Fibroblast of the aortic adventitia (primary cell): Measurements from ENCODE around the gene DAP. TPM values are rescaled to one million over a fixed set of nuclear protein-coding genes. Genes with fewer than 3 reads are reported as not detected.
"Not testable (repeated sequence)": the region's sequence is repeated elsewhere in the genome, so short reads cannot be mapped to it uniquely, and the experiment has no call there.

ENCODE experiments used
- DNase-seq: peaks from one replicate; pipeline ENCODE4 v3.0.0-alpha.2; 2010; ENCODE audit warnings: low read depth
- H3K4me3 ChIP-seq: 2 replicates; pipeline ENCODE4 v1.5.1; 2011; ENCODE audit warnings: low read depth, mild to moderate bottlenecking, control low read depth, low read length, moderate library complexity
- CTCF ChIP-seq: IDR thresholded peaks from 2 replicates; pipeline ENCODE4 v1.5.1; 2011; ENCODE audit warnings: mild to moderate bottlenecking, low read length, control low read depth, inconsistent platforms; ENCODE audit not compliant: insufficient read depth
- total RNA-seq: library from RNA; depleted of rRNA; stranded (reverse); fragments of >200 nt; gene quantifications from 2 replicates; pipeline ENCODE4 v1.2.3, GENCODE V29; 2012; ENCODE audit warnings: low replicate concordance

DAP gene
- total RNA-seq, 1 donor: 49.3 TPM

DNA sequence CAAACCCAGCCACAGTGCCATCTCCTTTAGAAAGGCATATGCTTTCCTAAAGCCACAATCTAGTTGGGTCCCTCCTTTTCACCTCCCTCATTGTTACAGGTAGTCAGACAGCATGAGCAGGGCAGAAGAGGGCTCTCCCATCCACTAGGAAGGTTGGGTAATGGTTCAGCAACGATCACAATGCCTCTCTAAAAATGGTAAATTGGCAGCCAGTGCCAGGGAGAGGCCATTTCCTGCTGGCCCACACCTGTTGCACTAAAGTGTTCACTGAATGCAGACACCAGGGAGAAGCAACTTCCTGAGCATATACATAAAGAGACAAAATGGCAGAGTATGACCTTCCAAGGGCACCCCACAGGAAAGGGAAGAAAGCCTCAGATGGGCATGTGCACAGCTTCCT, 31.3 kb upstream of the DAP start:
- no peak overlapping the region for H3K4me3 ChIP-seq
- no peak for TF ChIP-seq CTCF
- DNase-seq: no peak

GRCh38 chr5:10789726-10790125, 28.7 kb upstream of the DAP start:
- peak; percentile 2 for DNase-seq
- TF ChIP-seq CTCF: no peak
- no peak overlapping the region for H3K4me3 ChIP-seq

DNA sequence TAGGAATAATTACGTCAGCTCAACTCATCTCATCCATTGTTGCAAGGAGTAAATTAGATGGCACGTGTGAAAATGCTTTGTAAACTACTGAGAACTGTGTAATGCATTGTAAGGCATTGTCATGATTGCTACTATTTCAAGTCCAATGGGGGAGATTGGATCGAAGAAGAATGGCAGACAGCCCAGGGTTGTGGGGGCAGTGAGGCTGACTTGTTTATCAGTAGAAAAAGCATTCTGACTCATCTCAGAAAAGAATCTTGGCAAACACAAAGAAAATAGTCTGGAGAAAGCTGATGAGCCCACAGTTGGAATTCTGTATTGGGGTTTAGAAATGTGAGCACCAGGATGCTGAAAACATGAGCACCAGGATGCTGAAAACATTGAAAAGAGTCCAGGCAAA, 28.0 kb upstream of the DAP start:
- no peak overlapping the region for H3K4me3 ChIP-seq
- TF ChIP-seq CTCF: no peak
- peak; percentile 95 for DNase-seq

DNA sequence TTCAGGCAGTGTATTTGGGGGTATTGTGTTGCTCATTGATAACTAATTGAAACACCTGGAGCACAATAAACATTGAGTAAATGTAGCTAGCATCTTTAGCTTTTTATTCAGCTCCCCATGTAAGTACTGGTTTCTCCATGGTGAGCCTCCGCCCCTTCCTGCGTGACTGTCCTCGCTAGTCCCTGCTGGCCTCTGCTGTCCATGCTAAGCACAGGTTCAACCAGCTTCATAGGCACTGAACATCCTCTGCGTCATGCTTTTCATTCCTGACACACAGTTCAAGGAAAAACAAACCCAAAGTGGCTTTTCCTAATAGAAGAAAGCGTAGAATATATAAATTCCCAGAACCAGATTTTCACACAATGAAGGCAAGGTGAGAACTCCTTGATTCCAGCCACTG, 27.3 kb upstream of the DAP start:
- no peak for DNase-seq
- no peak for TF ChIP-seq CTCF
- H3K4me3 ChIP-seq: no peak overlapping the region

GRCh38 chr5:10786835-10787234, 25.8 kb upstream of the DAP start:
- no peak overlapping the region for H3K4me3 ChIP-seq
- TF ChIP-seq CTCF: no peak
- no peak for DNase-seq

DNA sequence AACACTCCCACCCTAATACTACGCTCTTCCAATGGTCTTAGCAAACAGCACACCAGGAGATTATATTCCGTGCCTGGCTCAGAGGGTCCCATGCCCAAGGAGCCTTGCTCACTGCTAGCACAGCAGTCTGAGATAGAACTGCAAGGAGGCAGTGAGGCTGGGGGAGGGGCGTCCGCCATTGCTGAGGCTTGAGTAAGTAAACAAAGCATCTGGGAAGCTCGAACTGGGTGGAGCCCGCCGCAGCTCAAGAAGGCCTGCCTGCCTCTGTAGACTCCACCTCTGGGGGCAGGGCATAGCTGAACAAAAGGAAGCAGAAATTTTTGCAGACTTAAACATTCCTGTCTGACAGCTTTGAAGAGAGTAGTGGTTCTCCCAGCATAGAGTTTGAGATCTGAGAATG, 19.2 kb upstream of the DAP start:
- not testable (repeated sequence) for DNase-seq, H3K4me3 ChIP-seq

DNA sequence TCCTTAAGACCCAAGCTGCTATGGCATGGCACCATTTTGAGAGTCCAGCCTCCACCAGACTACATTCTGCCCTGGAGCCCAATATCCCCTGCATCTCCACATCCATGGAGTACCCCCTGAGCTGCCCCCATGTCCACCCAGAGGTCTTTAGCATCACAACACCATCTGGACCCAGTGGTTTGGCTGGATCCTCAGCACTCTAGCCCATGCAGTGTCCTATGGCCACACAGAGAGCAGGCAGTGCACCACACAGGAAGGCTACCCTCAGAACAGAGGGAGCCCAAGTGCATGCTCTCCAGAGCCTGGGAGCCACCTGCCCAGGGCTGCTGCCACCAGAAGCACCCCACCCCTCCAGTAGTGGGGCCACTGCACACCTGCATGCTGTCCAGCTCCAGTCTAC, 18.6 kb upstream of the DAP start:
- no peak for DNase-seq
- H3K4me3 ChIP-seq: no peak overlapping the region
- TF ChIP-seq CTCF: no peak
